Measurements from ENCODE around the gene UCMA. TPM values are rescaled to one million over a fixed set of nuclear protein-coding genes. Genes with fewer than 3 reads are reported as not detected.

The UCMA gene
- total and polyA plus RNA-seq, 2 of the 4 experiments (the other 2 are of a cell fraction), result not detected

- no peak overlapping the region for H4K8ac ChIP-seq (ENCODE audit: low read depth in 2 of 2, low read length in 2 of 2)
- no peak for DNase-seq
- BruUV-seq (replicated peaks), result no TSS peak
- H3K9me3 ChIP-seq (ENCODE audit: control insufficient read depth, insufficient read depth, low read length), result no peaks in the 10 kb centered on the region
- no peaks in the 10 kb centered on the region for H3K79me1 ChIP-seq (ENCODE audit: low read depth in 1 of 2, low read length in 2 of 2)
- no peak overlapping the region for H3K14ac ChIP-seq (replicated peaks; ENCODE audit: low read depth, low read length)
- H2BK15ac ChIP-seq (ENCODE audit: low read depth, low read length), result no peak overlapping the region
- H3K18ac ChIP-seq (ENCODE audit: low read depth, low read length), result no peak overlapping the region
- ChIA-PET CTCF (interaction anchor here (0.7 kb wide), 1 partner anchor 14 kb away, joined by 3 read pairs; no protein-coding TSS in a partner anchor), POLR2A (ENCODE audit: unreplicated experiment) (no interaction called here)
- no peak for ATAC-seq (ENCODE audit: low read depth)
- no peak overlapping the region for H3K4me3 ChIP-seq (ENCODE audit: insufficient read depth, low read depth, low read length)
- H3K36me3 ChIP-seq (ENCODE audit: control insufficient read depth, insufficient read depth, low read length), result peaks cover 6% of the 10 kb centered on the region
- H3K9me1 ChIP-seq (ENCODE audit: insufficient read depth, low read length), result no peaks in the 10 kb centered on the region
- H2AK5ac ChIP-seq (ENCODE audit: low read depth, low read length), result no peak overlapping the region
- H2AK9ac ChIP-seq (replicated peaks; ENCODE audit: low read depth, low read length, poor library complexity), result no peak overlapping the region
- H3K27me3 ChIP-seq (ENCODE audit: control insufficient read depth, insufficient read depth, low read length), result no peaks in the 10 kb centered on the region
- no peak overlapping the region for H2AFZ ChIP-seq (replicated peaks; ENCODE audit: low read length, poor library complexity)
- H2BK20ac ChIP-seq (ENCODE audit: low read depth, low read length), result no peak overlapping the region
- no peak overlapping the region for H4K5ac ChIP-seq (ENCODE audit: low read depth, low read length)
- no peak overlapping the region for H4K91ac ChIP-seq (ENCODE audit: insufficient read depth, low read depth, low read length)
- H3K4ac ChIP-seq (ENCODE audit: low read depth, low read length), result no peak overlapping the region
- H3K27ac ChIP-seq (ENCODE audit: insufficient read depth, low read length), result no peak overlapping the region
- no peak overlapping the region for H2BK5ac ChIP-seq (ENCODE audit: low read depth, low read length, poor library complexity, severe bottlenecking)
- no peak overlapping the region for H3K23ac ChIP-seq (ENCODE audit: low read depth, low read length)
- no peaks in the 10 kb centered on the region; the same call in 1 of the 2 replicates for H3K4me1 ChIP-seq (ENCODE audit: control insufficient read depth, insufficient read depth, low read length)
- intact Hi-C loops (cut with micrococcal nuclease), result no loop called here
- dilution Hi-C loops (cut with HindIII; ENCODE audit: low sequenced_read_pairs, unreplicated experiment), result no loop called here
- WGBS, 2 experiments (ENCODE audit: extremely low coverage in 2 of 2, insufficient read length in 1 of 2), result 84% methylated on average over 9 of the region's 10 CpGs; no CpG with 5 or more reads in 1 of the 2 experiments
- in situ Hi-C loops (cut with MboI; ENCODE audit: low sequenced_read_pairs), result no loop called here
- no peak overlapping the region for H2BK120ac ChIP-seq (ENCODE audit: low read depth, low read length)
- H3K56ac ChIP-seq (ENCODE audit: extremely low read depth, insufficient read depth, low read length), result no peak overlapping the region
- no peaks in the 10 kb centered on the region for H4K20me1 ChIP-seq (ENCODE audit: insufficient read depth, low read length)
- TF ChIP-seq CEBPB (IDR thresholded peaks at IDR 0.05; ENCODE audit: low read depth, low read length) (no peak), MAZ (IDR thresholded peaks at IDR 0.05; ENCODE audit: borderline replicate concordance, low read depth, low read length) (no peak), CHD1 (IDR thresholded peaks at IDR 0.05; ENCODE audit: low read depth, low read length) (no peak), RFX5 (IDR thresholded peaks at IDR 0.05; ENCODE audit: low read depth, low read length) (no peak), MXI1 (IDR thresholded peaks at IDR 0.05; ENCODE audit: borderline replicate concordance, low read depth, low read length) (no peak), MAFK (IDR thresholded peaks at IDR 0.05; ENCODE audit: low read depth, low read length) (no peak), RCOR1 (IDR thresholded peaks at IDR 0.05; ENCODE audit: insufficient replicate concordance, low read length) (no peak), RAD21 (IDR thresholded peaks at IDR 0.05; ENCODE audit: low read length) (no peak), CTCF (conservative IDR thresholded peaks at IDR 0.05; ENCODE audit: low read depth, low read length) (no peak), ELK1 (IDR thresholded peaks at IDR 0.05; ENCODE audit: borderline replicate concordance, low read depth, low read length) (no peak), FOS (IDR thresholded peaks at IDR 0.05; ENCODE audit: low read depth, low read length) (no peak), NFE2L2 (IDR thresholded peaks at IDR 0.05; ENCODE audit: low read depth, low read length) (no peak), SMC3 (IDR thresholded peaks at IDR 0.05; ENCODE audit: low read depth, low read length) (no peak), BHLHE40 (IDR thresholded peaks at IDR 0.05; ENCODE audit: low read depth, low read length) (no peak)
- TF ChIP-seq, protein P1, sequence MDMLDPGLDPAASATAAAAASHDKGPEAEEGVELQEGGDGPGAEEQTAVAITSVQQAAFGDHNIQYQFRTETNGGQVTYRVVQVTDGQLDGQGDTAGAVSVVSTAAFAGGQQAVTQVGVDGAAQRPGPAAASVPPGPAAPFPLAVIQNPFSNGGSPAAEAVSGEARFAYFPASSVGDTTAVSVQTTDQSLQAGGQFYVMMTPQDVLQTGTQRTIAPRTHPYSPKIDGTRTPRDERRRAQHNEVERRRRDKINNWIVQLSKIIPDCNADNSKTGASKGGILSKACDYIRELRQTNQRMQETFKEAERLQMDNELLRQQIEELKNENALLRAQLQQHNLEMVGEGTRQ (IDR thresholded peaks at IDR 0.05; ENCODE audit: low read depth, low read length), result no peak
- H3K4me2 ChIP-seq (ENCODE audit: low read depth, low read length), result no peak overlapping the region
- no peak overlapping the region for H3K9ac ChIP-seq (ENCODE audit: low read depth, low read length)
Measured at GRCh38 chr10:13188593-13188992, 45.6 kb downstream of the UCMA start.
